Right atrium auricular region (tissue), 2 donors: ENCODE data around the gene RASAL3. TPM values are rescaled to one million over a fixed set of nuclear protein-coding genes. Genes with fewer than 3 reads are reported as not detected.
A peak's percentile ranks its signal among the peaks of the same experiment; 100 is the strongest.
"Not testable (repeated sequence)": the region's sequence is repeated elsewhere in the genome, so short reads cannot be mapped to it uniquely, and the experiment has no call there.

Experiments
- DNase-seq: peaks from one replicate; pipeline ENCODE4 v3.0.0-alpha.2; 2019; ENCODE audit warnings: low spot score
- H3K27ac ChIP-seq, 2 donors: fragments of 200-600 bp; sonication (generic); 1 replicate in 1 of 2; 2 replicates in 1 of 2; pipeline ENCODE4 v1.5.1; 2016 to 2019
- H3K27me3 ChIP-seq, 2 donors: fragments of 200-600 bp; sonication (generic); one replicate each; pipeline versions ENCODE4 v1.5.1 to v1.6.0; 2017 to 2019
- H3K36me3 ChIP-seq: fragments of 200-600 bp; sonication (generic); one replicate; pipeline ENCODE4 v1.5.1; 2016
- H3K4me1 ChIP-seq, 2 donors: fragments of 200-600 bp; sonication (generic); one replicate each; pipeline versions ENCODE4 v1.5.1 to v1.6.0; 2017 to 2019
- H3K4me3 ChIP-seq, 2 donors: fragments of 200-600 bp; sonication (generic); 1 replicate in 1 of 2; 2 replicates in 1 of 2; pipeline ENCODE4 v1.5.1; 2017 to 2019; ENCODE audit warnings: mild to moderate bottlenecking in 1 of 2, moderate library complexity in 1 of 2
- H3K9me3 ChIP-seq, 2 donors: fragments of 200-600 bp; sonication (generic); one replicate each; pipeline ENCODE4 v1.5.1; 2019
- CTCF ChIP-seq, 2 donors: fragments of 200-600 bp; sonication (generic); IDR thresholded peaks; one replicate each; pipeline ENCODE4 v1.5.1; 2019; ENCODE audit warnings: antibody characterized with exemption in 2 of 2
- total RNA-seq, 2 donors: library from RNA; depleted of rRNA; stranded (reverse); fragments of >200 nt; gene quantifications; one replicate each; pipeline ENCODE4 v1.1.0, GENCODE V29; 2016

The RASAL3 gene
- total RNA-seq, 2 donors from 2014 or later: 0.48 to 1.7 TPM

DNA sequence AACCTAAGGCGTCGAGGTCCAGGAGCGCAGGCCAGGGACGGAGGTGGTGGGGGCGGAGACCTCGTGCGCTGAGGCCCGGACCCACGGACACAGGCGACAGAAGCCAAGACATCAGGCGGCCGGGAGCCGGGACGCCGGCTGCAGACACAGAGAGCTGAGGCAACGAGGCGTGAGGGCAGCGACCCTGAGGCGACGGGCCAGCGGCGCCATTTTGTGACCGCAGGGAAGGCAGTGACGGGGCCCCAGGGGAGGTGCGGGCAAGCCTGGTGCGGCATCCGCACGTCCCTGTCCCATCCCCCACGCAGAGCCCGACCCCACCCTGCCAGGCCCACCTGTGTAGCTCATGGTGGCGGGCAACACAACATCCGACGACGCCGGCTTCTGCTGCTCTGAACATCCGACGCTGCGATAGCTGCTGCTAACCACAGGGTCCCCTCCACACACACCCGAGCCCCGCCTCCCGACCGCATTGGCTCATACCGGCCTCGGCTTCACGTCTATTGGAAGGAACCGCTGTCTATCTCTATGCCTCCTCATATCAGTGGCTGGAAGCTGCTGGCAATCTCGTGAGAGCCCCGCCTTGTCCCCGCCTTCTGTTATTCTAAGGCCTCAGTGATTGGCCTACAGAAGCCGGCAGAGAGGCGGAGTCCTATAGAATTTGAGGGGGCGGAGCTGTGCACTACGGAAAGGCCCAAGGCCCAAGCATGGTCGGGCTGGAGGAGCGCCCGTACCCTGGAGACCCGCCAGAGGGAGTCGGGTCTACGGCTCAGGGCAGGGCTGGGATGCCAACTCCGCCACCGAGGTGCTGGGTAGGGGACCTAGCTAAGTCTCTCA lies 45.5 kb downstream of the RASAL3 start, which contains the start of gene AKAP8L:
Gene AKAP8L (minus strand): TSS at position 410 of the 834 bp plus-strand sequence. CDS start 65 bp downstream, at position 345.
- peak; percentile 99 for DNase-seq
- peak; percentile 30 to 59 for TF ChIP-seq CTCF (IDR thresholded peaks at IDR 0.05)
- Histone ChIP-seq H3K4me3 (peak within 1 kb of the TSS; percentile 93 to 97), H3K4me1 (peaks cover 0 to 55% of the 10 kb centered on the region in 2 donors), H3K36me3 (peaks cover 25% of the 10 kb centered on the region), H3K27me3 (no peaks in the 10 kb centered on the region), H3K9me3 (no peaks in the 10 kb centered on the region), H3K27ac (peak within 1 kb of the TSS; percentile 87 to 93)

- Histone ChIP-seq H3K27ac (peak overlapping the region; percentile 87 to 93), H3K27me3 (no peaks in the 10 kb centered on the region), H3K9me3 (no peaks in the 10 kb centered on the region), H3K4me1 (peaks cover 0 to 61% of the 10 kb centered on the region in 2 donors), H3K4me3 (peak overlapping the region; percentile 93 to 97), H3K36me3 (peaks cover 19% of the 10 kb centered on the region)
- TF ChIP-seq CTCF (IDR thresholded peaks at IDR 0.05): no peak
- DNase-seq: no peak
Observed at GRCh38 chr19:15418231-15418578, 46.1 kb downstream of the RASAL3 start.

GRCh38 chr19:15417699-15418098 lies 46.6 kb downstream of the RASAL3 start:
- H3K36me3 ChIP-seq: peaks cover 14% of the 10 kb centered on the region
- H3K9me3 ChIP-seq: no peaks in the 10 kb centered on the region
- H3K27me3 ChIP-seq: no peaks in the 10 kb centered on the region
- peak overlapping the region; percentile 87 to 93 for H3K27ac ChIP-seq
- H3K4me1 ChIP-seq: peaks cover 0 to 66% of the 10 kb centered on the region in 2 donors
- TF ChIP-seq CTCF (IDR thresholded peaks at IDR 0.05): no peak
- DNase-seq: no peak
- peak overlapping the region; percentile 93 to 97 for H3K4me3 ChIP-seq

DNA sequence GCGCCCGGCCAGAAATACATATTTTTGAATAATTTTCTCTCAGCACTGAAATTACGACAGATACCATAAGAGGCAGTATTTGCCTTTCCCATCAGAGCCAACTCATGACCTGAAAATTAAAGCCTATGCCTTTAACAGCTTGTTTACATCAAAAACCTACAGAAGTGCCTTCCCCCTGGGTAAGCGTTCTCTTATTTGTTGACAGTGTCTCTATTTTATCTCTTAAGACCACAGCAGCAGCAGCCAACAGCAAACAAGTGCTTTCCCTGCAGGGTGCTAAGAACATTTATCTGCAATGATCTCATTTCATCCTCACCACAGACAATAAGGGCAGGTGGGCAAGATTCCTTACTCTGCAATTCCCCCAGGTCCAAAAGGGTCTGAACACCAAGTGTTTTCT lies 51.5 kb downstream of the RASAL3 start:
- no peak for DNase-seq
- Histone ChIP-seq H3K27me3 (no peaks in the 10 kb centered on the region), H3K36me3 (peaks cover 24% of the 10 kb centered on the region), H3K27ac (peak overlapping the region; percentile 33 to 45), H3K4me3 (no peak overlapping the region), H3K4me1 (peaks cover 0 to 79% of the 10 kb centered on the region in 2 donors), H3K9me3 (no peaks in the 10 kb centered on the region)
- TF ChIP-seq CTCF (IDR thresholded peaks at IDR 0.05): no peak

DNA sequence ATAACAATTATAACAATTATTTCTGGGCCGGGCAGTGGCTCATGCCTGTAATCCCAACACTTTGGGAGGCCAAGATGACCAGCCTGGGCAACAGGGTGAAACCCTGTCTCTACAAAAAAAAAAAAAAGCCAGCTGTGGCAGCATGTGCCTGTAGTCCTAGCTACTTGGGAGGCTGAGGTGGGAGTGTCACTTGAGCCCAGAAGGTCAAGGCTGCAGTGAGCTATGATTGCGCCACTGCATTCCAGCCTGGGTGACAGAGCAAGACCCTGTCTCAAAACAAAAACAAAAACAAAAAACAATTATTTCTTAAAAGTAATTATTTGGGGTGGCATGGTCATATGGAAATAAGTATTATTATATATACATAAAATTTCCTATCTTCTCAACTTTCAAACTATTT lies 53.0 kb downstream of the RASAL3 start:
- not testable (repeated sequence) for H3K9me3 ChIP-seq, H3K4me3 ChIP-seq, DNase-seq, H3K27me3 ChIP-seq
- peaks cover 0 to 75% of the 10 kb centered on the region in 2 donors for H3K4me1 ChIP-seq
- H3K36me3 ChIP-seq: peaks cover 24% of the 10 kb centered on the region
- peak overlapping the region; percentile 33 to 45 for H3K27ac ChIP-seq

- no peak for DNase-seq
- no peaks in the 10 kb centered on the region for H3K27me3 ChIP-seq
- no peaks in the 10 kb centered on the region for H3K9me3 ChIP-seq
- no peak for TF ChIP-seq CTCF (IDR thresholded peaks at IDR 0.05)
- no peak overlapping the region for H3K4me3 ChIP-seq
- H3K27ac ChIP-seq: peak overlapping the region; percentile 77 to 85
- peaks cover 40% of the 10 kb centered on the region for H3K36me3 ChIP-seq
- peaks cover 0 to 76% of the 10 kb centered on the region in 2 donors for H3K4me1 ChIP-seq
Observed at GRCh38 chr19:15404780-15405211, 59.5 kb downstream of the RASAL3 start.
